ENCODE results near the gene NRG3.

NRG3 gene

DNA sequence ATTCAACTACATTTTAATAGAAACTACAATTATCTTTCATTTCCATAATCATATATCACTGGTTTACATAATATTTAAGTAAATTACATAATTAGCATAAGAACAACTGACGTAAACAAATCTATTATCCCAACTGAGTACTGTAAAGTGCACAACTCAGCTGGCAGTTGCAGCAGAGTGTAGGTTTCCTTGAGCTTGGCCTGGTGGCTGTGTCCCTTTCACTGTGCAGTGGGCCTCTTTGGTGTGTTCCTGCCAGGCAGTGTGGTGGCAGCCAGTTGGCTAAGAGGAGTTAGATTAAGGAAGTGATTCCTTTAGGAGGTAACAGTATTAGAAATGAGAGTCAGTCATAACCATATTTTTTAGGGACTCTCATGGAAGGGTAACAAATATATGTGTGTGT lies 7.0 kb downstream of the NRG3 start:
- H3K4me1 ChIP-seq (ENCODE audit: control insufficient read depth in 2 of 2, insufficient read depth in 2 of 2, low read length in 2 of 2): no peaks in the 10 kb centered on the region
- no peaks in the 10 kb centered on the region for H3K36me3 ChIP-seq (ENCODE audit: control insufficient read depth in 2 of 2, insufficient read depth in 2 of 2, low read length in 2 of 2)
- no peaks in the 10 kb centered on the region for H3K27me3 ChIP-seq (ENCODE audit: control insufficient read depth in 2 of 2, insufficient read depth in 2 of 2, low read length in 2 of 2)
- no peak overlapping the region for H3K4me3 ChIP-seq (ENCODE audit: low read length in 2 of 2)
- no peak overlapping the region for H3K27ac ChIP-seq (ENCODE audit: low read depth in 2 of 2, low read length in 2 of 2)
- H3K9ac ChIP-seq (ENCODE audit: low read depth in 1 of 2, low read length in 2 of 2): no peak overlapping the region
- H3K9me3 ChIP-seq (ENCODE audit: control insufficient read depth in 2 of 2, low read length in 2 of 2): no peaks in the 10 kb centered on the region

DNA sequence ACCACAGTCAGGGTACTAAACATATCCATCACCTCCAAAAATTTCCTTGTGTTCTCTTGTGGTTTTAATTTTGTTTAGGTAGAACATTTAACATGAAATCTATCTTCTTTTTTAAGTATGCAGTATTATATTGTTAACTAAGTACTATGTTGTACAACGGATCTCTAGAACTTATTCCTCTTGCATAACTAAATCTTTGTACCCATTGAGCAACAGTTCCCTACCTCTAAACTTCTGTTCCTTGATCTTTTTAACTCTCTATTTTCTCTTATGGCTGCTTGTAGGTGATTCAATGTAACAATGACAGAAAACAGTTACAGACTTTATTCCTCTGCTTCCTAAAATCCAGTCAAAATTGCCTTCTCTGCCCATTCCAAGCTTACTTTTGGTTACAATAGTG lies 9.9 kb downstream of the NRG3 start:
- no peaks in the 10 kb centered on the region for H3K4me1 ChIP-seq (ENCODE audit: control insufficient read depth in 2 of 2, insufficient read depth in 2 of 2, low read length in 2 of 2)
- no peak overlapping the region for H3K9ac ChIP-seq (ENCODE audit: low read depth in 1 of 2, low read length in 2 of 2)
- H3K9me3 ChIP-seq (ENCODE audit: control insufficient read depth in 2 of 2, low read length in 2 of 2): no peaks in the 10 kb centered on the region
- H3K27ac ChIP-seq (ENCODE audit: low read depth in 2 of 2, low read length in 2 of 2): no peak overlapping the region
- no peak overlapping the region for H3K4me3 ChIP-seq (ENCODE audit: low read length in 2 of 2)
- H3K27me3 ChIP-seq (ENCODE audit: control insufficient read depth in 2 of 2, insufficient read depth in 2 of 2, low read length in 2 of 2): no peaks in the 10 kb centered on the region
- no peaks in the 10 kb centered on the region for H3K36me3 ChIP-seq (ENCODE audit: control insufficient read depth in 2 of 2, insufficient read depth in 2 of 2, low read length in 2 of 2)

DNA sequence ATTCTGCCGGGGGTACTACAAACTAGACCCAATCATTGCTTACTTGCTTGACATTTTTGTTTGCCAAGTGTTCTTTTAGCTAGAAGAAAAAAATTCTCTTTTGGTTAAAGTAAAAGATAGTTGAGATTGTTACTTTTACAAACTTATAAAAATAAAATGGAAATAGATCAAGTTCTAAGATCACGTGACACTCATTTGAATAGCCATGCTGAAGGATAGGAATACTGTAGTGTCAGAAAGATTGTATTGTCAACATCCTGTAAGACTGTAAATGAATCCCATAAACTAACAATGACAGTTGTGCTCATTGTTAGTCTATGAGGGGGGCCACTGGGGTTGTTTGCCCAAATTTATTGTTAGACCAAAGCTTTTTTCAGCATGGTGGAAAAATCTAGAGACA lies 10.5 kb downstream of the NRG3 start:
- Histone ChIP-seq H3K27ac (ENCODE audit: low read depth in 2 of 2, low read length in 2 of 2) (no peak overlapping the region), H3K4me1 (ENCODE audit: control insufficient read depth in 2 of 2, insufficient read depth in 2 of 2, low read length in 2 of 2) (no peaks in the 10 kb centered on the region), H3K9ac (ENCODE audit: low read depth in 1 of 2, low read length in 2 of 2) (no peak overlapping the region), H3K9me3 (ENCODE audit: control insufficient read depth in 2 of 2, low read length in 2 of 2) (no peaks in the 10 kb centered on the region), H3K4me3 (ENCODE audit: low read length in 2 of 2) (no peak overlapping the region), H3K27me3 (ENCODE audit: control insufficient read depth in 2 of 2, insufficient read depth in 2 of 2, low read length in 2 of 2) (no peaks in the 10 kb centered on the region), H3K36me3 (ENCODE audit: control insufficient read depth in 2 of 2, insufficient read depth in 2 of 2, low read length in 2 of 2) (no peaks in the 10 kb centered on the region)

DNA sequence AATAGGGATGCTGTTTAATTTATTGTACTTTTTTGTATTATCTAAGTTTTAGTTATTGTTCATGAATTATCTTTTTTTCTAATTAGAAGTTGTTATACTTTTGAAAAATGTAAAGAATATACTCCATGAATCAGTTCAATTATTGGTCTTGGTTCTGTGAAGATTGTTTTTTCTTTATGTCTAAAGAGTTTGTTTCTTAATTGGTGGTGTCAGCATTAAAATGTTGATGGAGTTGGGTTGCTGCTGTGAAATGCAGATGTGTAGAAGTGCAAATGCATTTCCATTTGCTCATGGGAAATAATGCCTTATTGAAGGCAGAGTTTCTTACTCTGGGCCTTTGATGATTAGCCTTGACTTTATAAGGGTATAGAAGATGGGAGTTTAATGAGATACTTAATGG lies 11.9 kb downstream of the NRG3 start:
- no peaks in the 10 kb centered on the region for H3K4me1 ChIP-seq (ENCODE audit: control insufficient read depth in 2 of 2, insufficient read depth in 2 of 2, low read length in 2 of 2)
- H3K27me3 ChIP-seq (ENCODE audit: control insufficient read depth in 2 of 2, insufficient read depth in 2 of 2, low read length in 2 of 2): no peaks in the 10 kb centered on the region
- H3K4me3 ChIP-seq (ENCODE audit: low read length in 2 of 2): no peak overlapping the region
- H3K9ac ChIP-seq (ENCODE audit: low read depth in 1 of 2, low read length in 2 of 2): no peak overlapping the region
- H3K36me3 ChIP-seq (ENCODE audit: control insufficient read depth in 2 of 2, insufficient read depth in 2 of 2, low read length in 2 of 2): no peaks in the 10 kb centered on the region
- H3K9me3 ChIP-seq (ENCODE audit: control insufficient read depth in 2 of 2, low read length in 2 of 2): no peaks in the 10 kb centered on the region
- H3K27ac ChIP-seq (ENCODE audit: low read depth in 2 of 2, low read length in 2 of 2): no peak overlapping the region

DNA sequence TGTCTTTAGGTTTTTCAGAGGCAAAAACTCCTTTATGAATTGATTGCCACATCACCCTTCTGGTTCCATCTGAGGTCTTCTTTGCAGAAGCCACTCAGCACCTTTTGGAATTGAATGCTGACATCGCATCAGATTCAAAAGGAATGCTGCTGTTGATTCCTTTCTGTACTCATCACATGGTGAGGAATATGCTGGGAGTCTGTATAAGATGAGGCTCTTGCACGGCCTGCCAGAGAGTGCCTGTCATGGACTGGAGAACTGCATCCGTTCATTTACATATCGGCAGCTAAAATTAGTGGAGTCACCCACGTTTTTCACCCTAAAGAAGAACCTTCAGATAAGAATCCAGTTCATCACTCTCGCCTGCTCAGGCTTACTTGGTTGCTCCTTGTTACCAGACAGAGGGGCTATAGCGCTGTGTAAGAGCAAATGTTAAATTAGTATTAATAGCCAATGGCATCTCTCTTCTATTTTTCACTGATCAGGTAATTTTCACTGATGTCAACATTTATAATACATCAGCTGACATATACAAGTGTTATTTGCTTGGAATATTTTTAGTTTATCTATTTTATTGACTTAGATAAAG lies 14.3 kb downstream of the NRG3 start:
- Histone ChIP-seq H3K9ac (ENCODE audit: low read depth in 1 of 2, low read length in 2 of 2) (no peak overlapping the region), H3K36me3 (ENCODE audit: control insufficient read depth in 2 of 2, insufficient read depth in 2 of 2, low read length in 2 of 2) (no peaks in the 10 kb centered on the region), H3K27ac (ENCODE audit: low read depth in 2 of 2, low read length in 2 of 2) (no peak overlapping the region), H3K4me3 (ENCODE audit: low read length in 2 of 2) (no peak overlapping the region), H3K9me3 (ENCODE audit: control insufficient read depth in 2 of 2, low read length in 2 of 2) (no peaks in the 10 kb centered on the region), H3K27me3 (ENCODE audit: control insufficient read depth in 2 of 2, insufficient read depth in 2 of 2, low read length in 2 of 2) (no peaks in the 10 kb centered on the region), H3K4me1 (ENCODE audit: control insufficient read depth in 2 of 2, insufficient read depth in 2 of 2, low read length in 2 of 2) (no peaks in the 10 kb centered on the region)

DNA sequence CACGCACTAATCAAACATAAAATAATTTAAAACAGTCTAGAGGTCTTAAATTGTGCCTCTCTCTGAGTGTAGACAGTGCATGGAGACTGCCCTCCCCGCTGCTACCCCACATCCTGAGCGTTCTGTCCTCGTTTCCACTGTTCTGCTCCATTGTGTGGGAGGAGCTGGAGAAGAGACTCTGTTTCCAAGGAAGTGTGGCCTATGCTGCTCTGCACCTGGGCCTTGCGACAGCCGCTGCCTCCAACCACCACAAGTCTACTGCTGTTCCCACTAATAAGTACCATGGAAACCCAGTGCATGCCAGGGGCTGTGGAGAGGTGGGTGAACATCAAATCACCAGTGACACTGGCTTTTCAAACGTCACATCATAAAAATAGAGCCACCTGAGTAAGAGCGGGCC lies 19.6 kb downstream of the NRG3 start:
- H3K4me3 ChIP-seq (ENCODE audit: low read length in 2 of 2): no peak overlapping the region
- H3K9me3 ChIP-seq (ENCODE audit: control insufficient read depth in 2 of 2, low read length in 2 of 2): no peaks in the 10 kb centered on the region
- H3K4me1 ChIP-seq (ENCODE audit: control insufficient read depth in 2 of 2, insufficient read depth in 2 of 2, low read length in 2 of 2): no peaks in the 10 kb centered on the region
- H3K9ac ChIP-seq (ENCODE audit: low read depth in 1 of 2, low read length in 2 of 2): no peak overlapping the region
- no peak overlapping the region for H3K27ac ChIP-seq (ENCODE audit: low read depth in 2 of 2, low read length in 2 of 2)
- no peaks in the 10 kb centered on the region for H3K27me3 ChIP-seq (ENCODE audit: control insufficient read depth in 2 of 2, insufficient read depth in 2 of 2, low read length in 2 of 2)
- H3K36me3 ChIP-seq (ENCODE audit: control insufficient read depth in 2 of 2, insufficient read depth in 2 of 2, low read length in 2 of 2): no peaks in the 10 kb centered on the region

DNA sequence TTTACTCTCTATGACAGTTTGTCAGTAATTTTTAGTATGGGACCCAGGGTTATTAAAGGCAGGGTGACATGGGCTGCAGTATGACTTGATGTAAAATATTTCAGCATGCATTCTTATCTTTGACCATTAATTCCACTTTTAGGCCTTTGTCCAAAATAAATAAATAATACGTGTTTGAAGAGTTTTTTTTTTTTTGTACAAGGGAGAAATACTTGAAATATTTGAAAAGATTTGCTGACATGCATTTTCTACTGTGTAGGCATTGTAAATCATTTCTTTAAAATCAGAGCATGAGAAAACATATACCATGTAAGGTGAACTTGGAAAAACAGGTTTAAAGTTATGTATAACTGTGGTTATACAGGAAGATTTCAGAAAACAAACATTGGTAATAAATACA lies 23.5 kb downstream of the NRG3 start:
- Histone ChIP-seq H3K9ac (ENCODE audit: low read depth in 1 of 2, low read length in 2 of 2) (no peak overlapping the region), H3K4me1 (ENCODE audit: control insufficient read depth in 2 of 2, insufficient read depth in 2 of 2, low read length in 2 of 2) (no peaks in the 10 kb centered on the region), H3K27me3 (ENCODE audit: control insufficient read depth in 2 of 2, insufficient read depth in 2 of 2, low read length in 2 of 2) (no peaks in the 10 kb centered on the region), H3K9me3 (ENCODE audit: control insufficient read depth in 2 of 2, low read length in 2 of 2) (no peaks in the 10 kb centered on the region), H3K4me3 (ENCODE audit: low read length in 2 of 2) (no peak overlapping the region), H3K36me3 (ENCODE audit: control insufficient read depth in 2 of 2, insufficient read depth in 2 of 2, low read length in 2 of 2) (no peaks in the 10 kb centered on the region), H3K27ac (ENCODE audit: low read depth in 2 of 2, low read length in 2 of 2) (no peak overlapping the region)

DNA sequence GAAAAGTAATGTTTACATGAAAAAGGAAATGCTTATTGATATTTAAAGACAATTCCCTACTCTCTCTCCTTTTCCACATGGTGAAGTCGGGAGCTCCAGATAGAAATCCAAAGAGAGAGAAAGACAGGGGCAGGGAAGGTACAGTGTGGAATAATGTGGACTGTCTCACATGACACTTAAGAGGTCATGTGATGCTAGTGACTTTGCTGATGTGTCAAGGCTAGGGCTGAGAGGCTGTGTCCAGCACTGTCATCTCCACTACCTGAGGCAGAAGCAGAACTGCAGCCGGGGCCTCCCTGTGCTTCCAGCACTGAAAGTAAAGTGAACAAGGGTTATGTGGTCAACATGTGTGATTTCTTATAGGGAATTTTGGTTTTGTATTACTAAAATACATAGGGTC lies 26.0 kb downstream of the NRG3 start:
- no peak overlapping the region for H3K4me3 ChIP-seq (ENCODE audit: low read length in 2 of 2)
- H3K4me1 ChIP-seq (ENCODE audit: control insufficient read depth in 2 of 2, insufficient read depth in 2 of 2, low read length in 2 of 2): no peaks in the 10 kb centered on the region
- no peak overlapping the region for H3K9ac ChIP-seq (ENCODE audit: low read depth in 1 of 2, low read length in 2 of 2)
- H3K36me3 ChIP-seq (ENCODE audit: control insufficient read depth in 2 of 2, insufficient read depth in 2 of 2, low read length in 2 of 2): no peaks in the 10 kb centered on the region
- H3K27ac ChIP-seq (ENCODE audit: low read depth in 2 of 2, low read length in 2 of 2): no peak overlapping the region
- no peaks in the 10 kb centered on the region for H3K27me3 ChIP-seq (ENCODE audit: control insufficient read depth in 2 of 2, insufficient read depth in 2 of 2, low read length in 2 of 2)
- H3K9me3 ChIP-seq (ENCODE audit: control insufficient read depth in 2 of 2, low read length in 2 of 2): no peaks in the 10 kb centered on the region

DNA sequence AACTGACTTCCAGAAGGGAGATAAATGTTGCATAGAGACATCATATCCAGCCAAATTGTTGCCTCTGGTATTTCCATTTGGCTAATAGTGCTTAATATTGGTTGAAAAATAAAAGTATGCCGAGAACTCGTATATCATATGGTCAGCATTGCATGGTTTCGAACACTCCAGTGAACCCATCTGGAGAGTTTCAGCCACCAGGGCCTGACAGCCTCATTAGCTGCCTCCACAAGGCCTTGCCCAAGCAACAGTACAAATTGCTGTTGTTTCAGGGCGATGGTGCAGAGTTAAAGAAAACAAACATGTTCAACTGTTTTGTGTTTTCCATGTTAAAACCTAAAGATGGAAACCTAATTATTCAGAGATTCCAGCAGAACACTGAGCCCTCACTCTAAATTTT lies 28.5 kb downstream of the NRG3 start:
- Histone ChIP-seq H3K9me3 (ENCODE audit: control insufficient read depth in 2 of 2, low read length in 2 of 2) (no peaks in the 10 kb centered on the region), H3K27ac (ENCODE audit: low read depth in 2 of 2, low read length in 2 of 2) (no peak overlapping the region), H3K4me3 (ENCODE audit: low read length in 2 of 2) (no peak overlapping the region), H3K9ac (ENCODE audit: low read depth in 1 of 2, low read length in 2 of 2) (no peak overlapping the region), H3K4me1 (ENCODE audit: control insufficient read depth in 2 of 2, insufficient read depth in 2 of 2, low read length in 2 of 2) (no peaks in the 10 kb centered on the region), H3K27me3 (ENCODE audit: control insufficient read depth in 2 of 2, insufficient read depth in 2 of 2, low read length in 2 of 2) (no peaks in the 10 kb centered on the region), H3K36me3 (ENCODE audit: control insufficient read depth in 2 of 2, insufficient read depth in 2 of 2, low read length in 2 of 2) (no peaks in the 10 kb centered on the region)

DNA sequence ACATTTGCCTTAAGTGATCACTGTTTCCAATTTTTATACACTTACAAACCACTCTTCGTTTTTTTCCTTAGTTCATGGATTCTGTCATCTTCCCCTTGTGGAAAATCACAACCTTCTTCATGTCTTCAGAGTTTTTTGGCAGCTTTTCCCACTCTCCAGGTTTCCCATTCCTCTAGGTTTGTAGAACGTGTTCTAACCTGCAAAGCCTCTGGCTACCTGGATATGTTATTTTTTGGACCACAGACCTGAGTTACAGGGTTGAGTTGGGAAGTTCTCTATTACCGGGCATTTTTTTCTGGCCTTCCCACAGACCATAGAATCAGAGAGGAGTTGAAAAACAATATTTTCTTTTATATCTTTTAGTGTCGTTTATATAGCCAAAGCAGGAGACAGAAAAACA lies 30.2 kb downstream of the NRG3 start:
- H3K9me3 ChIP-seq (ENCODE audit: control insufficient read depth in 2 of 2, low read length in 2 of 2): no peaks in the 10 kb centered on the region
- H3K4me1 ChIP-seq (ENCODE audit: control insufficient read depth in 2 of 2, insufficient read depth in 2 of 2, low read length in 2 of 2): no peaks in the 10 kb centered on the region
- H3K27me3 ChIP-seq (ENCODE audit: control insufficient read depth in 2 of 2, insufficient read depth in 2 of 2, low read length in 2 of 2): no peaks in the 10 kb centered on the region
- no peaks in the 10 kb centered on the region for H3K36me3 ChIP-seq (ENCODE audit: control insufficient read depth in 2 of 2, insufficient read depth in 2 of 2, low read length in 2 of 2)
- H3K4me3 ChIP-seq (ENCODE audit: low read length in 2 of 2): no peak overlapping the region
- H3K27ac ChIP-seq (ENCODE audit: low read depth in 2 of 2, low read length in 2 of 2): no peak overlapping the region
- no peak overlapping the region for H3K9ac ChIP-seq (ENCODE audit: low read depth in 1 of 2, low read length in 2 of 2)

DNA sequence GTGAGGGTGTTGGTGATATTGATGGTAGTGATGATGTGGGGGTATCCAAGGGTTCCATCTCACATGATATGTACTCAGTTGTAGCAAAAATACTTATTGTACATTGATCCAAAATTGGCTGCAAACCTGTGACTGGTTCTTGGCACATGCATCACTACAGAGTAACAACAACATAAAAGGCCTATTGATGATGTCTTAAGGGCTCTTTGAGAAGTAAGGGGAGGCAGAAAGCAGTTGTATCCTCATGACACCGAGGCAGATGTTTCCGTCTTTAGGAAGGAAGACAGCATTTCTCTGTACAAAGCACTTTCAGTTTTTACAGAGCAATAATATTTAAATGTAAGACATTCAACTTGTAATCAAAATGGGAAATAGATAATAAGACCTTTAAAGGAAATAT lies 34.5 kb downstream of the NRG3 start:
- Histone ChIP-seq H3K9ac (ENCODE audit: low read depth in 1 of 2, low read length in 2 of 2) (no peak overlapping the region), H3K9me3 (ENCODE audit: control insufficient read depth in 2 of 2, low read length in 2 of 2) (no peaks in the 10 kb centered on the region), H3K27me3 (ENCODE audit: control insufficient read depth in 2 of 2, insufficient read depth in 2 of 2, low read length in 2 of 2) (no peaks in the 10 kb centered on the region), H3K27ac (ENCODE audit: low read depth in 2 of 2, low read length in 2 of 2) (no peak overlapping the region), H3K4me1 (ENCODE audit: control insufficient read depth in 2 of 2, insufficient read depth in 2 of 2, low read length in 2 of 2) (no peaks in the 10 kb centered on the region), H3K36me3 (ENCODE audit: control insufficient read depth in 2 of 2, insufficient read depth in 2 of 2, low read length in 2 of 2) (no peaks in the 10 kb centered on the region), H3K4me3 (ENCODE audit: low read length in 2 of 2) (no peak overlapping the region)
